Muscle layer of colon (tissue), 2 donors: Measurements from ENCODE around the gene NFYC.

Experiments
- H3K27ac ChIP-seq: one replicate; pipeline ENCODE4 v1.7.0; 2013; ENCODE audit warnings: low read depth, mild to moderate bottlenecking, low read length, moderate library complexity
- H3K27me3 ChIP-seq, 2 donors: one replicate each; pipeline ENCODE4 v1.7.0; 2013; ENCODE audit warnings: low read length in 2 of 2, mild to moderate bottlenecking in 2 of 2; ENCODE audit not compliant: insufficient read depth in 2 of 2, control insufficient read depth in 1 of 2
- H3K36me3 ChIP-seq: one replicate; pipeline ENCODE4 v1.7.0; 2013; ENCODE audit warnings: mild to moderate bottlenecking, low read length; ENCODE audit not compliant: insufficient read depth
- H3K4me1 ChIP-seq: one replicate; pipeline ENCODE4 v1.7.0; 2013; ENCODE audit warnings: mild to moderate bottlenecking, low read length; ENCODE audit not compliant: insufficient read depth
- H3K4me3 ChIP-seq, 2 donors: one replicate each; pipeline ENCODE4 v1.7.0; 2013; ENCODE audit warnings: low read length in 2 of 2, low read depth in 1 of 2, mild to moderate bottlenecking in 1 of 2, moderate library complexity in 1 of 2
- H3K9ac ChIP-seq: one replicate; pipeline ENCODE4 v1.7.0; 2013; ENCODE audit warnings: low read length
- H3K9me3 ChIP-seq: one replicate; pipeline ENCODE4 v1.7.0; 2013; ENCODE audit warnings: mild to moderate bottlenecking, low read length
- donor health status: abdominal sarcoma.
- donor health status: Adenocarcinoma of cecum.

The NFYC gene

GRCh38 chr1:40787737-40788560 is 96.4 kb downstream of the NFYC start:
- Histone ChIP-seq H3K27ac (peak overlapping the region; percentile 80), H3K36me3 (no peaks in the 10 kb centered on the region)

DNA sequence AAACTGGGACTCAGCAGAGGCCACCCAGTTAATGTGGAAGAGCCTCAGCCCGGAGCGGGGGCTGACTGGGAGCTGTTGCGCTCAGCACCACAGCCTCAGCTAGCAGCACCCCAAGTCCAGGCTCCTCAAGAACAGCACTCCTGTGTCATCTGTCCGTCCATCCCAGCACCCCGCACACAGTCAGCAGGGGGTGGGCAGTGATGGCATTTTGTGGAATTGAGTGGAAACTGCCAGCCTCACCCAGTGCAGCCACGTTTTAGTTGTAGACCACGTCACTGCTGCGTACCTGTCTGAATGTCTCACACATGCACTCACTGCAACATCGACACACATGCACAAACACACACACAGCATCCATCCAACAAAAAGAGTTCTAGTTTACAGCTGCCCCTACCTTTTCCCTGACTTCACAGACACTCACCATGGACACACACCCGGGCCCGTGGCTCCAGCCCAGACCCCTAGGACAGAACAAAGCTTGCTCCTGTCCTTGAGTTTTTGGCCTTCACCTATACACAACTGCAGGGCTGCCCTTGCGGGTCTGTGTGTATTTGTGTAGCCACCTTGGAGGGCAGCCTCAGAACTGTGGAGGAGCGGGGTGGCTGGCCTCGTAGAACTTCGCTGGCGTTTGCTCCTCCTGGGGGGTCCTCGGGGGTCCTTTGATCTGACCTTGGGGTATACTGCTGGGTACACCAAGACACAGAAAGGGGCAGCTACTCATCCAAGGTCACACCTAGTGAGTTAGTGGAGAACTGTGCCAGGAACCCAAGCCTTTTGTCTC is 97.2 kb downstream of the NFYC start:
- H3K27me3 ChIP-seq = no peaks in the 10 kb centered on the region
- H3K36me3 ChIP-seq = peaks cover 5% of the 10 kb centered on the region
- peaks cover 70% of the 10 kb centered on the region for H3K4me1 ChIP-seq
- H3K9me3 ChIP-seq = no peaks in the 10 kb centered on the region
- H3K27ac ChIP-seq = peak overlapping the region; percentile 59
- H3K9ac ChIP-seq = no peak overlapping the region
- H3K4me3 ChIP-seq = no peak overlapping the region

More at GRCh38 chr1:40787737-40788560, 96.4 kb downstream of the NFYC start:
- H3K4me3 ChIP-seq = no peak overlapping the region
- no peaks in the 10 kb centered on the region for H3K9me3 ChIP-seq
- H3K4me1 ChIP-seq = peaks cover 74% of the 10 kb centered on the region
- H3K9ac ChIP-seq = peak overlapping the region; percentile 57
- no peaks in the 10 kb centered on the region for H3K27me3 ChIP-seq

DNA sequence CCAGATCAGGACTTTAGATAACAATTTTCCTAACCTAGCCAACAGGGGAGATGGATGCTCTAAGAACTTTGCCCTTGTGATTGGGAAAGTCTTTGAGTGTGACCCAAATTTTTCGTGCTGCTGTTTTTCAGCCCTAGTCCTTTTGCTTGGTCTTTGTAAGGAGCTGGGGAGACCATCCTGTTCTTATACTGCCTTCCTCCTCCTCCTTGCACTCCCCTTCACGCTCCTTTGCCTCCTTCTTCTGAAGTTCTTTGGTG is 97.8 kb downstream of the NFYC start:
- no peaks in the 10 kb centered on the region for H3K27me3 ChIP-seq
- H3K4me1 ChIP-seq = peaks cover 70% of the 10 kb centered on the region
- H3K27ac ChIP-seq = peak overlapping the region; percentile 59
- no peak overlapping the region for H3K9ac ChIP-seq
- H3K9me3 ChIP-seq = no peaks in the 10 kb centered on the region
- peaks cover 5% of the 10 kb centered on the region for H3K36me3 ChIP-seq
- peak overlapping the region in 1 of 2 donors; percentile 18 for H3K4me3 ChIP-seq

DNA sequence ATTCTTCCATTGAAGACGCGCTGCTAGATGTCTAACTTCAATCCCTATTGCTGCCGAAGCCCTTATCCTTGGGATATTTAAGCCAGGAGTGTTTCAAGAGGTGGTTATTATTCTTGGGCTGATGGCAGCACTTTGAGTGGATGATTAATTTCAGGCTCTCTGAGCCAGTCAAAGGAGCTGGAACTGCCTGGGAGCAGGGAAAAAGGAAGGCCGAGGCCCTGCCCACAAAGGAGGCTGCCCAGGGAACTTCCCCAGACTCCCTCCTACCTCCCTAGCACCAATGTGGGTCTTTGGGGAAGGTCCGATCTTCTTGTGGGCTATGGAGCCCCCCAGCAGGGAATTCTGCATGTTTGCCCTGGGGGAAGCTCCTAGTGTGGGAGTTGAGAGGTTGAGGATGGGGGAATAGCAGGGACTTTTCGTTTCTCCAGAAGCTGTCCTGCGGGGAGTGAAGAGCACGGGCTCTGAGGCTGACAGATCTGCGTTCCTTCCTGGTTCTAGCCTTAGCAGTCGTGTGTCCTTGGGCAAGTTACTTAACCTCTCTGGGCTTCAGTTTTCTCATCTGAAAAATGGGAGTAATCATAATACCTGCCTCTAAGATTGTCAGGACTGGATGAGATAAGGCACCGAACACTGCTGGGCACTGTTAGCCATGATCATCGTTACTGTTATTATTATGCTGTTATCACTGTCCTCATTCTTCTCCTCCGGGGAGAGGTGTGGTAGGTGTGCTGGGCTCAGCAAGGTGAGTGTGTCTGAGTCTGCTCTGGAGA is 98.3 kb downstream of the NFYC start:
- Histone ChIP-seq H3K27me3 (no peaks in the 10 kb centered on the region), H3K9me3 (no peaks in the 10 kb centered on the region), H3K4me1 (peaks cover 70% of the 10 kb centered on the region), H3K36me3 (peaks cover 5% of the 10 kb centered on the region), H3K4me3 (peak overlapping the region in 1 of 2 donors; percentile 18), H3K27ac (peak overlapping the region; percentile 59), H3K9ac (peak overlapping the region; percentile 17)

- Histone ChIP-seq H3K4me3 (no peak overlapping the region), H3K36me3 (peaks cover 5% of the 10 kb centered on the region), H3K27me3 (no peaks in the 10 kb centered on the region), H3K4me1 (peaks cover 66% of the 10 kb centered on the region), H3K27ac (no peak overlapping the region), H3K9me3 (no peaks in the 10 kb centered on the region), H3K9ac (no peak overlapping the region)
Measured at GRCh38 chr1:40792036-40792435, 100.5 kb downstream of the NFYC start.

- H3K4me3 ChIP-seq = no peak overlapping the region
- peaks cover 5% of the 10 kb centered on the region for H3K36me3 ChIP-seq
- H3K27ac ChIP-seq = no peak overlapping the region
- H3K27me3 ChIP-seq = no peaks in the 10 kb centered on the region
- H3K9me3 ChIP-seq = no peaks in the 10 kb centered on the region
- no peak overlapping the region for H3K9ac ChIP-seq
- peaks cover 67% of the 10 kb centered on the region for H3K4me1 ChIP-seq
Measured at GRCh38 chr1:40793617-40794016, 102.1 kb downstream of the NFYC start.

- H3K4me1 ChIP-seq = peaks cover 67% of the 10 kb centered on the region
Measured at GRCh38 chr1:40794048-40794447, 102.5 kb downstream of the NFYC start.

DNA sequence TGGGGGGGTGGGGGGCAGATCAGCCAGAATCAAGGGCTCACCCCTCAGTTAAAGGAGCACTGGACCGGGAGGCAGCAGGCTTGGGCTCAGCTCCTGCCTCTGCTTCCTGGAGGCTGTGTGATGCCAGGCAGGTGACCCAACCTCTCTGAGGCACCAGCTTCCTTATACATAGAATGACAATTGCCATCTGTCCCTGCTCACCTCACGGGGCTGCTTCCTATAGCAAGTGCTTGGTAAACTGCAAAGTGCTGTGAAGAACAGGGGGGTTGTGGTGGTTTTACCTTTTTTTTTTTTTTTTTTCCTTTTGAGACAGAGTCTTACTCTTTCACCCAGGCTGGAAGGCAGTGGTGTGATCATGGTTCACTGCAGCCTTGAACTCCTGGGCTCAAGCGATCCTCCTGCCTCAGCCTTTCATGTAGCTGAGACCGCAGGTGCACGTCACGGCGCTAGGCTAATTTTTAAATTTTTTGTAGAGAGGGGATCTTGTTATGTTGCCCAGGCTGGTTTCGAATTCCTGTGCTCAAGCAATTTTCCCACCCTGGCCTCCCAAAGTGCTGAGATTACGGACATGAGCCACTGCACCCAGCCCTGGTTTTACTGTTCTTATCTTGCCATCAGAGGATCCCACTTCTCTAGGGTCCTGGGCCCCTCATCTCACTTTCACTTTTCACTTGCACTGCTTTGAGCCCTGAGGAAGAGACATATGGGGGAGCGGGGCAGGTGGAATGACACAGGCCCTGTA is 103.6 kb downstream of the NFYC start:
- H3K9ac ChIP-seq = no peak overlapping the region
- H3K27ac ChIP-seq = peak overlapping the region; percentile 82
- no peaks in the 10 kb centered on the region for H3K9me3 ChIP-seq
- H3K27me3 ChIP-seq = no peaks in the 10 kb centered on the region
- H3K4me1 ChIP-seq = peaks cover 67% of the 10 kb centered on the region
- H3K4me3 ChIP-seq = no peak overlapping the region
- peaks cover 5% of the 10 kb centered on the region for H3K36me3 ChIP-seq

More at GRCh38 chr1:40794048-40794447, 102.5 kb downstream of the NFYC start:
- Histone ChIP-seq H3K36me3 (peaks cover 5% of the 10 kb centered on the region), H3K27ac (no peak overlapping the region), H3K9ac (no peak overlapping the region), H3K4me3 (no peak overlapping the region), H3K27me3 (no peaks in the 10 kb centered on the region), H3K9me3 (no peaks in the 10 kb centered on the region)

GRCh38 chr1:40795811-40796586 is 104.5 kb downstream of the NFYC start:
- Histone ChIP-seq H3K4me1 (peaks cover 67% of the 10 kb centered on the region), H3K36me3 (peaks cover 5% of the 10 kb centered on the region), H3K9me3 (no peaks in the 10 kb centered on the region), H3K27ac (peak overlapping the region; percentile 82), H3K9ac (no peak overlapping the region), H3K4me3 (no peak overlapping the region), H3K27me3 (no peaks in the 10 kb centered on the region)

DNA sequence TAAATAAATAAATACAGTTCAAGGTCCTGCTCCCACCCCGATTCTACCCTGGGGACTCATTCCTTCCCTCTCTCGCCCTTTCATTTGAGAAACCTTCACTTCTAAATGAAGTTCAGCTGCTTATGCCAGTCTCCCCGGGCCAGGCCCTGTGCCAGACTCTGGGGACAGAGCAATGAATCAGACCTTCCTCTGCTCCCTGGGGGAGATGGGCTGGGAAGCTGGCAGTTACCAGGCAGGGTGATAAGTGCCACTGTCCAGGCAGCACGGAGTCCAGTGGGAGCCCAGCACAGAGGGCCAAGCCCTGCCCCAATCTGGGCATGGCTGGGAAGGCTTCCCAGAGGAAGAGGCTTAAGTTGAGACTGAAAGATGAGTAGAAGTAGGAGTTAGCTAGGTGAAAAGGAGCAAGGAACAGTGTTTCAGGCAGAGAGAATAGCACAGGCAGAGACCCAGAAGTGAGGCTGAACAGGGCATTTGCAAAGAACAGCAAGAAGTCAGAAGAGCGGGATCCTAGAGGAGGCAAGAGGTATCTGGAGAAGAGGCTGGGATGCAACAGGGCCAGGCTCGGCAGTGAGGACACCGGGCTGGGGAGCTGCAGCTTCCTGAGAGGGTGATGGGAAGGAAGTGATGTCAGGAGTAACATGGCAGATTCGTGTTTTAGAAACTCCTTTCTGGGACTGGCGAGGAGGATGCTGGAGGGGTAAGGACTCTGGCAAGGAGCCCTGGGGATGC is 105.6 kb downstream of the NFYC start:
- H3K9me3 ChIP-seq = no peaks in the 10 kb centered on the region
- no peaks in the 10 kb centered on the region for H3K27me3 ChIP-seq
- H3K27ac ChIP-seq = peak overlapping the region; percentile 83
- peaks cover 67% of the 10 kb centered on the region for H3K4me1 ChIP-seq
- peaks cover 5% of the 10 kb centered on the region for H3K36me3 ChIP-seq
- H3K4me3 ChIP-seq = peak overlapping the region in 1 of 2 donors; percentile 31
- H3K9ac ChIP-seq = peak overlapping the region; percentile 64
